ENCODE data around the gene GMDS.
"Not testable (repeated sequence)": the region's sequence is repeated elsewhere in the genome, so short reads cannot be mapped to it uniquely, and the experiment has no call there.

Gene GMDS

GRCh38 chr6:1679688-1680068 is 565.7 kb downstream of the GMDS start:
- no peak for DNase-seq (ENCODE audit: insufficient read length)
- no peak for FAIRE-seq
- TF ChIP-seq POLR2A (IDR thresholded peaks at IDR 0.05; ENCODE audit: low read depth, low read length) (no peak), POLR2AphosphoS5 (IDR thresholded peaks at IDR 0.05; ENCODE audit: low read depth, low read length) (no peak), TAF1 (IDR thresholded peaks at IDR 0.05; ENCODE audit: borderline replicate concordance, low read depth, low read length) (no peak)

GRCh38 chr6:1679031-1679687 is 566.2 kb downstream of the GMDS start:
- TF ChIP-seq POLR2AphosphoS5 (IDR thresholded peaks at IDR 0.05; ENCODE audit: low read depth, low read length), result no peak
- no peak for TF ChIP-seq TAF1 (IDR thresholded peaks at IDR 0.05; ENCODE audit: borderline replicate concordance, low read depth, low read length)
- no peak for TF ChIP-seq POLR2A (IDR thresholded peaks at IDR 0.05; ENCODE audit: low read depth, low read length)
- no peak for DNase-seq (ENCODE audit: insufficient read length)
- FAIRE-seq, result no peak

GRCh38 chr6:1678201-1678600 is 567.2 kb downstream of the GMDS start:
- TF ChIP-seq POLR2A (IDR thresholded peaks at IDR 0.05; ENCODE audit: low read depth, low read length) (no peak), TAF1 (IDR thresholded peaks at IDR 0.05; ENCODE audit: borderline replicate concordance, low read depth, low read length) (no peak), POLR2AphosphoS5 (IDR thresholded peaks at IDR 0.05; ENCODE audit: low read depth, low read length) (no peak)
- FAIRE-seq, result no peak
- no peak for DNase-seq (ENCODE audit: insufficient read length)

- DNase-seq (ENCODE audit: insufficient read length), result no peak
- no peak for FAIRE-seq
- TF ChIP-seq TAF1 (IDR thresholded peaks at IDR 0.05; ENCODE audit: borderline replicate concordance, low read depth, low read length) (no peak), POLR2A (IDR thresholded peaks at IDR 0.05; ENCODE audit: low read depth, low read length) (no peak), POLR2AphosphoS5 (IDR thresholded peaks at IDR 0.05; ENCODE audit: low read depth, low read length) (no peak)
Measured at GRCh38 chr6:1672379-1672778, 573.0 kb downstream of the GMDS start.

GRCh38 chr6:1670711-1671462 is 574.5 kb downstream of the GMDS start:
- no peak for TF ChIP-seq TAF1 (IDR thresholded peaks at IDR 0.05; ENCODE audit: borderline replicate concordance, low read depth, low read length)
- no peak for TF ChIP-seq POLR2AphosphoS5 (IDR thresholded peaks at IDR 0.05; ENCODE audit: low read depth, low read length)
- no peak for TF ChIP-seq POLR2A (IDR thresholded peaks at IDR 0.05; ENCODE audit: low read depth, low read length)
- FAIRE-seq (no peak), DNase-seq (ENCODE audit: insufficient read length) (no peak)

GRCh38 chr6:1669996-1670395 is 575.4 kb downstream of the GMDS start:
- FAIRE-seq (peak; percentile 33), DNase-seq (ENCODE audit: insufficient read length) (peak; percentile 44)
- TF ChIP-seq TAF1 (IDR thresholded peaks at IDR 0.05; ENCODE audit: borderline replicate concordance, low read depth, low read length) (no peak), POLR2AphosphoS5 (IDR thresholded peaks at IDR 0.05; ENCODE audit: low read depth, low read length) (no peak), POLR2A (IDR thresholded peaks at IDR 0.05; ENCODE audit: low read depth, low read length) (no peak)

GRCh38 chr6:1668456-1668855 is 576.9 kb downstream of the GMDS start:
- not testable (repeated sequence) for FAIRE-seq; DNase-seq (ENCODE audit: insufficient read length)

- TF ChIP-seq TAF1 (IDR thresholded peaks at IDR 0.05; ENCODE audit: borderline replicate concordance, low read depth, low read length), result no peak
- TF ChIP-seq POLR2A (IDR thresholded peaks at IDR 0.05; ENCODE audit: low read depth, low read length), result no peak
- no peak for TF ChIP-seq POLR2AphosphoS5 (IDR thresholded peaks at IDR 0.05; ENCODE audit: low read depth, low read length)
- no peak for FAIRE-seq
Measured at GRCh38 chr6:1667805-1668175, 577.6 kb downstream of the GMDS start.

GRCh38 chr6:1667012-1667804 is 578.2 kb downstream of the GMDS start:
- TF ChIP-seq POLR2AphosphoS5 (IDR thresholded peaks at IDR 0.05; ENCODE audit: low read depth, low read length) (no peak), POLR2A (IDR thresholded peaks at IDR 0.05; ENCODE audit: low read depth, low read length) (no peak)
- DNase-seq (ENCODE audit: insufficient read length) (no peak), FAIRE-seq (no peak)

More at GRCh38 chr6:1667805-1668175, 577.6 kb downstream of the GMDS start:
- DNase-seq (ENCODE audit: insufficient read length), result no peak

GRCh38 chr6:1665214-1665613 is 580.2 kb downstream of the GMDS start:
- TF ChIP-seq TAF1 (IDR thresholded peaks at IDR 0.05; ENCODE audit: borderline replicate concordance, low read depth, low read length) (no peak), POLR2AphosphoS5 (IDR thresholded peaks at IDR 0.05; ENCODE audit: low read depth, low read length) (no peak), POLR2A (IDR thresholded peaks at IDR 0.05; ENCODE audit: low read depth, low read length) (no peak)
- DNase-seq (ENCODE audit: insufficient read length) (no peak), FAIRE-seq (peak; percentile 9)

- FAIRE-seq (no peak), DNase-seq (ENCODE audit: insufficient read length) (no peak)
- no peak for TF ChIP-seq TAF1 (IDR thresholded peaks at IDR 0.05; ENCODE audit: borderline replicate concordance, low read depth, low read length)
- no peak for TF ChIP-seq POLR2A (IDR thresholded peaks at IDR 0.05; ENCODE audit: low read depth, low read length)
- no peak for TF ChIP-seq POLR2AphosphoS5 (IDR thresholded peaks at IDR 0.05; ENCODE audit: low read depth, low read length)
Measured at GRCh38 chr6:1664329-1664728, 581.1 kb downstream of the GMDS start.

GRCh38 chr6:1663511-1663910 is 581.9 kb downstream of the GMDS start:
- no peak for DNase-seq (ENCODE audit: insufficient read length)
- no peak for TF ChIP-seq POLR2A (IDR thresholded peaks at IDR 0.05; ENCODE audit: low read depth, low read length)
- TF ChIP-seq POLR2AphosphoS5 (IDR thresholded peaks at IDR 0.05; ENCODE audit: low read depth, low read length), result no peak
- no peak for TF ChIP-seq TAF1 (IDR thresholded peaks at IDR 0.05; ENCODE audit: borderline replicate concordance, low read depth, low read length)
- no peak for FAIRE-seq

Data from GM12892 (cell line).